Dermis microvascular lymphatic vessel endothelial cell (primary cell): ENCODE measurements around the gene TRAF7. TPM values are rescaled to one million over a fixed set of nuclear protein-coding genes. Genes with fewer than 3 reads are reported as not detected.
A peak's percentile ranks its signal among the peaks of the same experiment; 100 is the strongest.

Experiments used
- DNase-seq, 2 donors: peaks; one replicate each; pipeline versions ENCODE4 v3.0.0 to v3.0.0-alpha.2; 2010; ENCODE audit warnings: low read depth in 2 of 2
- total RNA-seq: library from RNA; depleted of rRNA; stranded (reverse); fragments of >200 nt; gene quantifications from 2 replicates; pipeline ENCODE4 v1.2.1, GENCODE V29; 2014

Gene TRAF7
- total RNA-seq, 1 donor from 2014 or later: 64.6 TPM

DNA sequence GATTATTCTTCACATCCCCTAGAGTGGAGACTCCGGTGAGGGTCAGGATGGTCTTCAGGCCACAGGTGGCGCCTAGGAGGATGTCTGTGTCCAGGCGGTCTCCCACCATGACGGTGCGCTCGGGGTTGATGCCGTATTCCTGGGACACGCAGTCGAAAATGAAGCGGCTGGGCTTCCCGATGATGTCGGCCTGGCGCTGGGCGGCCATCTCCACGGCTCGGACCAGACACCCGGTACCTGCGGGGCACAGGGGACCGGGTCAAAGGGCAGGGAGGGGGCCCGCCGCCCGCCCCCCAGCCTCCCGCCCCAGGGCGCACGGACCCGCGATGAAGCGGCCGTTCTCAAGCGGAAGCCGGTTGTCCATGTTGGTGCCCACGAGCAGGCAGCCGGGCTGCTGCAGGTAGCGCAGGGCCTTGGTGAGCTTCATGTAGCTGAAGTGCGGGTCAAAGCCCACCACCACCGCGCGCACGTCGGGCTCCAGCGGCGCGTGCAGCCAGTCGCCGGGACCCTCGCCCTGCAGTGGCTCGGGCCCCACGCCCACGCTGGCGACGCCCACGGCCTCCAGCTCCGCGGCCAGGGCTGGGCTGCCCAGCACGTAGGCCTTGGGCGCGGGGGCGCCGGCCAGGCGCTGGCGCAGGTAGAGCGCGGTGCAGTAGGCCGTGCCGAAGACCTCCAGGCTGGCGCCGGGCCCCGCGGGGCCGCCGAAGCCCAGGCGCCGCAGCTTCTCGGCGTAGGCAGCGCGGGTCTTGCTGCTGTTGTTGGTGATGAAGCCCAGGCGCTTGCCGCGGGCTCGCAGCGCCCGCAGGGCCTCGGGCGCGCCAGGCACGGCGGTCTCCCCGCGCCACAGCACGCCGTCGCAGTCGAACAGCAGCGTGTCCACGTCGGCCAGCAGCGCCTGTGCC, 58.5 kb downstream of the TRAF7 start:
- DNase-seq: peak in 1 of 2 donors; percentile 29

DNA sequence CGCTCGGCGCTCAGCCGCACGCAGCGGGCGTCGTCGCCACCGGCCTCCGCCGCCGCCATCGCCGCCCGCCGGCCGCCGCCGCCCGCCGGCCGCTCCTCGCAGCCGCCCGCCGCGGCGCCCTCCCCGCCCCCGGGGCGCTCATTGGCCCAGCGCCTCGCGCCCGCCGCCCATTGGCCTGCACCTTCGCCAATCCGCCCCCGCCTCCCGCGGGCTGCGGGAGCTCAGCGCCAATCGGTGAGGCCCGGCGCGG, 59.1 kb downstream of the TRAF7 start, which contains the start of gene PGP:
Gene PGP, minus strand, starts transcription at position 122 of the 250 bp plus-strand sequence. Its CDS starts 63 bp downstream, at position 59.
- DNase-seq: no peak

DNA sequence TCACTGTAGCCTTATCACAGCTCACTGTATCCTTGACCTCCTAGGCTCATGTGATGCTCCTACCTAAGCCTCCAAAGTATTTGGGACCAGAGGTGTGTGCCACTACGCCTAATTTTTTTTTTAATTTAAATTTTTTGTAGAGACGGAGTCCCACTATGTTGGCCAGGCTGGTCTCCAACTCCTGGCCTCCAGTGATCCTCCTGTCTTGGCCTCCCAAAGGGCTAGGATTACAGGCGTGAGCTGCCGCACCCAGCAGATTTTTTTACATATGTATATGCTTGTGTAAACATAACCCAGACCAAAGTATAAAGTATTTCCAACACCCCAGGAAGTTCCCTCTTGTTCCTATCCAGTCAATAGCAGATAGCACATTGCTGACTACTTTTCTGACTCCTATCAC, 60.7 kb downstream of the TRAF7 start:
- DNase-seq: no peak

DNA sequence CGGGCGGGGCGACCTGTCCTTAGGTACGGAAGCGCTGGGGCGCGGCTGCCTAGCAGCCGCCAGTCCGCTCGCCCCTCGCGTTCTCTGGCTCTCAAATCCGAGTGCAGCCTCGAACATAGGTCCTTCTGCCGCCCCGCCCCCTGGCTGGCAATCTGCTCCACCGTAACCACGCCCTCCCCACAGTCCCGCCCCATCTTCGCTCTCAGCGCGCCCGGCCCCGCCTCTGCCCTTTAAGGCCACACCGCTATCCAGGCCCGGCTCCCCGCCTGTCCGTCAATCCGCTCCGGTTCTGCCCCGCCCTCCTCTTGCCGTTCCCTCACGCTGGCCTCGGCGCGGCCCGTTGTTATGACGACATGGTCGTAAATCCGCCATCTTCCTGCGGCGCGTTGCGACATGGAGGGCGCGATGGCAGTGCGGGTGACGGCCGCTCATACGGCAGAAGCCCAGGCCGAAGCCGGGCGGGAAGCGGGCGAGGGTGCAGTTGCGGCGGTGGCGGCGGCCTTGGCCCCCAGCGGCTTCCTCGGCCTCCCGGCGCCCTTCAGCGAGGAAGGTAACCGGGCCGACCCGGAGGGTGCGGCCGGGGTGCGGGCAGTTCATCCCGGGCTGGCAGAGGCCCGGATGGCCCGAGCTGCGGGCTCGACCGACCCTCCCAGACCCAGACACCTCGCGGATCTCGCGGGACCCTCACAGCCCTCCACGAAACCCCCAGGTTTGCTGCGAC, 67.8 kb downstream of the TRAF7 start, which contains the start of gene E4F1:
Gene E4F1, plus strand, starts transcription at position 371 of the 721 bp plus-strand sequence. Its CDS starts 23 bp downstream, at position 394.
- DNase-seq: peak; percentile 98 to 100

DNA sequence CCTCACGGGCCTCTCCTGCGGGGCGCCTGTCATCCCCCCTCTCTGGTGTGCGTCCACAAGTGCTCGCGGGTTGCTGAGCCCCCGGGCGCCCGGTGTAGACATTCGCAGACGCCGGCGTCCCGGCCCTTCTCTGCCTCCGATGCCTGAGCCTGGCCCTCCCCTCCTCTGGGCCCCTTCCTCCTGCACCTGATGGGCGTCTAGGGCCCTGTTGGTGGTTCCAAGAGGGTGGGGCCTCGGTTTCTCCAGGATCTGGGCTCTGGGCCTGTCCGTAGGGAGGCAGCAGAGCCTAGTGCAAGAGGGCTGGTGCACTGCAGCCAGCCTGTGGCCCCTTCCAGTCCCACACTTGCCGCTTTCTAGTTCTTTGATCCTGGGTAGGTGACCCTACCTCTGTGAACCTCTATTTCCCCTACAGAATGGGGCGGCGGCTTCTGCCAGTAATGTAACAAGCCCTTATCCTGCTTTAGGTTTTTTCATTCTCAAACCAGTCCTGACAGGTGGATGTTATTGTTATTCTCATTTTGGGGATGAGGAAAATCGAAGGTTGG, 68.4 kb downstream of the TRAF7 start:
- peak; percentile 41 to 81 for DNase-seq

DNA sequence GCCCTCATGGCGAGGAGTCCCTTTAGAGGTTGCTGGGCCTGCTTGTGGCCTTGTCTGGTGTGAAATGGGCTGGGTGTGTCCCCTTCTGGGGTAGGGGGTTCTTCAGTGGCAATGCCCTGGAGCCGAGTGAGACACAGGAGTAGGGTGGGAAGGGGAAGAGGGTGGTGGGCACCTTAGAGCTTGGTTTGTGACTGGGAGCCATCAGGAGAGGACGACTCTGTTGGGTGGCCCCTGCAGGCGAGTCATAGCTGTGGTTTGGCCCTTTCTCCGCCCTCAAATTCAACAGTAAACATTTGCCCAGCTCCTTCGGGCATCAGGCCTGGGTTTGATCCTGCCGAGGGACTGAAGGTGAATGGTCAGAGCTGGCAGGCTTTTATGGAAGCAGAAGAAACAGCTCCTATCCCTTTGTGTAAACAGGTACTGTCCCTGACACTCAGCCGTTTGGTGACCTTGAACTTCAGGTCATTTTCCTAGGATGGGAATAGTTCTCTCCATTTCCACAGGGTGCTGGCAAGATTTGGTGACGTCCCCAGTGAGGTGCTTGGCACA, 70.7 kb downstream of the TRAF7 start:
- DNase-seq: no peak

- DNase-seq: no peak
These were observed 71.3 kb downstream of the TRAF7 start for GRCh38 chr16:2226918-2227317.

Other genes with a start within 250 kb of the TRAF7 start
- not detected in 2 replicates for gene HS3ST6, start 237.4 kb upstream of the TRAF7 start, total RNA-seq
- gene MSRB1, start 212.6 kb upstream of the TRAF7 start, total RNA-seq: 10.4 and 11.9 TPM in 2 replicates
- gene RPL3L, start 201.1 kb upstream of the TRAF7 start, total RNA-seq: not detected in 2 replicates
- gene NDUFB10, start 196.2 kb upstream of the TRAF7 start, total RNA-seq: 137 and 147 TPM in 2 replicates
- gene RPS2, start 191.0 kb upstream of the TRAF7 start, total RNA-seq: 2,692 and 2,867 TPM in 2 replicates
- not detected in 2 replicates for gene RNF151, start 188.9 kb upstream of the TRAF7 start, total RNA-seq
- 31.7 and 41.5 TPM in 2 replicates for gene TBL3, start 183.7 kb upstream of the TRAF7 start, total RNA-seq
- 0.13 TPM in 1 of 2 replicates, not detected in the other for gene NOXO1, start 174.3 kb upstream of the TRAF7 start, total RNA-seq
- gene GFER, start 171.6 kb upstream of the TRAF7 start, total RNA-seq: 9.7 and 10.3 TPM in 2 replicates
- gene SYNGR3, start 165.8 kb upstream of the TRAF7 start, total RNA-seq: 1.3 and 1.5 TPM in 2 replicates
- 9.2 and 12.9 TPM in 2 replicates for gene ZNF598, start 146.0 kb upstream of the TRAF7 start, total RNA-seq
- gene NPW, start 136.0 kb upstream of the TRAF7 start, total RNA-seq: 0.25 and 1.3 TPM in 2 replicates
- 48.5 and 64.6 TPM in 2 replicates for gene NHERF2, start 128.9 kb upstream of the TRAF7 start, total RNA-seq
- 22.4 and 39.3 TPM in 2 replicates for gene NTHL1, start 107.9 kb upstream of the TRAF7 start, total RNA-seq
- gene TSC2, start 107.8 kb upstream of the TRAF7 start, total RNA-seq: 23.6 and 36.4 TPM in 2 replicates
- 20.8 and 35.7 TPM in 2 replicates for gene PKD1, start 19.9 kb upstream of the TRAF7 start, total RNA-seq
- 0.51 and 0.77 TPM in 2 replicates for gene RAB26, start 7.2 kb upstream of the TRAF7 start, total RNA-seq
- under 0.01 and 0.13 TPM in 2 replicates for gene CASKIN1, start 40.8 kb downstream of the TRAF7 start, total RNA-seq
- 15.3 and 26.9 TPM in 2 replicates for gene MLST8, start 49.7 kb downstream of the TRAF7 start, total RNA-seq
- 1.3 and 1.7 TPM in 2 replicates for gene BRICD5, start 55.1 kb downstream of the TRAF7 start, total RNA-seq
- gene PGP, start 59.1 kb downstream of the TRAF7 start, total RNA-seq: 11.8 and 12.5 TPM in 2 replicates
- gene E4F1, start 67.8 kb downstream of the TRAF7 start, total RNA-seq: 22.2 and 26.3 TPM in 2 replicates
- gene DNASE1L2, start 80.7 kb downstream of the TRAF7 start, total RNA-seq: 0.25 and 0.26 TPM in 2 replicates
- 31.8 and 36.2 TPM in 2 replicates for gene ECI1, start 95.8 kb downstream of the TRAF7 start, total RNA-seq
- gene RNPS1, start 112.3 kb downstream of the TRAF7 start, total RNA-seq: 37.2 and 60.6 TPM in 2 replicates
- gene ABCA3, start 184.9 kb downstream of the TRAF7 start, total RNA-seq: 21.4 and 30.3 TPM in 2 replicates